GM12865 (cell line): Measurements from ENCODE around the gene FOXG1.

Source experiments
- DNase-seq: peaks from one replicate; pipeline ENCODE4 v3.0.0; 2010; ENCODE audit warnings: low read depth
- H3K4me3 ChIP-seq: 2 replicates; pipeline ENCODE4 v1.5.1; 2011; ENCODE audit warnings: mild to moderate bottlenecking, low read depth, low read length, control low read depth
- CTCF ChIP-seq: IDR thresholded peaks from 2 replicates; pipeline ENCODE4 v1.5.1; 2011; ENCODE audit warnings: low read length, control low read depth, low read depth, inconsistent platforms; ENCODE audit not compliant: insufficient read depth; ENCODE audit errors: missing control alignments

The FOXG1 gene

GRCh38 chr14:28767030-28767852 lies 654 bp downstream of the FOXG1 start:
- no peak for TF ChIP-seq CTCF
- peak overlapping the region; percentile 32 for H3K4me3 ChIP-seq
- DNase-seq, result no peak

- no peak for TF ChIP-seq CTCF
- DNase-seq, result no peak
- no peak overlapping the region for H3K4me3 ChIP-seq
Measured at GRCh38 chr14:28767853-28768741, 1.5 kb downstream of the FOXG1 start.

- no peak for TF ChIP-seq CTCF
- H3K4me3 ChIP-seq, result peak overlapping the region; percentile 13; the same call in 1 of the 2 replicates
- no peak for DNase-seq
Measured at GRCh38 chr14:28769276-28769880, 2.8 kb downstream of the FOXG1 start.

- DNase-seq, result no peak
- TF ChIP-seq CTCF, result no peak
- H3K4me3 ChIP-seq, result no peak overlapping the region
Measured at GRCh38 chr14:28770061-28770460, 3.5 kb downstream of the FOXG1 start.

- DNase-seq, result no peak
- no peak for TF ChIP-seq CTCF
- no peak overlapping the region for H3K4me3 ChIP-seq
Measured at GRCh38 chr14:28770630-28771029, 4.0 kb downstream of the FOXG1 start.

- no peak for TF ChIP-seq CTCF
Measured at GRCh38 chr14:28771168-28771567, 4.6 kb downstream of the FOXG1 start.

More at GRCh38 chr14:28771168-28771567, 4.6 kb downstream of the FOXG1 start:
- no peak for DNase-seq
- no peak overlapping the region for H3K4me3 ChIP-seq
